HG02642 (cell line): ENCODE data around the gene SLC5A6.

ENCODE experiments used
- ATAC-seq: cut with Tn5 transposase; IDR thresholded peaks from one replicate; pipeline ENCODE4 v1.9.1; 2021; ENCODE audit warnings: mild to moderate bottlenecking; ENCODE audit not compliant: unreplicated experiment, poor library complexity

The SLC5A6 gene

GRCh38 chr2:27237341-27237945 lies 25.4 kb upstream of the SLC5A6 start:
- ATAC-seq: no peak

- ATAC-seq: no peak
These were observed 24.6 kb upstream of the SLC5A6 start for GRCh38 chr2:27236626-27237025.

- ATAC-seq: no peak
These were observed 24.1 kb upstream of the SLC5A6 start for GRCh38 chr2:27236136-27236535.

- no peak for ATAC-seq
These were observed 21.3 kb upstream of the SLC5A6 start for GRCh38 chr2:27233341-27233740.

GRCh38 chr2:27231921-27232320 lies 19.9 kb upstream of the SLC5A6 start:
- no peak for ATAC-seq

- ATAC-seq: no peak
These were observed 15.4 kb upstream of the SLC5A6 start for GRCh38 chr2:27227501-27227900.

GRCh38 chr2:27225526-27225925 lies 13.5 kb upstream of the SLC5A6 start:
- no peak for ATAC-seq

GRCh38 chr2:27223416-27223815 lies 11.3 kb upstream of the SLC5A6 start:
- no peak for ATAC-seq

- no peak for ATAC-seq
These were observed 10.3 kb upstream of the SLC5A6 start for GRCh38 chr2:27222407-27222806.

GRCh38 chr2:27221166-27221565 lies 9.1 kb upstream of the SLC5A6 start:
- no peak for ATAC-seq

DNA sequence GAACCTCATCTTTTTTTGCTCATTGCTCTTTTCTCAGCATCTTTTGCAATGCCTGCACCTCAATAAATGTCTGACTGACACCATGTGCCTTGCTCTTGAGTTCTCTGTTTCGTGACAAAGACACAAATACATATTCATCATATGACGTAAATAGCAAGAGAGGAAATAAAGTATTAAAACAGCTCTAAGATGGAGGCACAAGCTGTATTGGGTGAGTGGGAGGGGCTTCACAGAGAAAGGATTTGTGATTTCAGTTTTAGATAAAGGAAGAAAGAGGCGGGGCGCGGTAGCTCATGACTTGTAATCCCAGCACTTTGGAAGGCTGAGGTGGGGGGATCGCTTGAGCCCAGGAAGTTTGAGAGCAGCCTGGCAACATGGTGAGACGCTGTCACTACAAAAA lies 8.0 kb upstream of the SLC5A6 start:
- no peak for ATAC-seq

- ATAC-seq: no peak
These were observed 7.0 kb upstream of the SLC5A6 start for GRCh38 chr2:27219091-27219490.

DNA sequence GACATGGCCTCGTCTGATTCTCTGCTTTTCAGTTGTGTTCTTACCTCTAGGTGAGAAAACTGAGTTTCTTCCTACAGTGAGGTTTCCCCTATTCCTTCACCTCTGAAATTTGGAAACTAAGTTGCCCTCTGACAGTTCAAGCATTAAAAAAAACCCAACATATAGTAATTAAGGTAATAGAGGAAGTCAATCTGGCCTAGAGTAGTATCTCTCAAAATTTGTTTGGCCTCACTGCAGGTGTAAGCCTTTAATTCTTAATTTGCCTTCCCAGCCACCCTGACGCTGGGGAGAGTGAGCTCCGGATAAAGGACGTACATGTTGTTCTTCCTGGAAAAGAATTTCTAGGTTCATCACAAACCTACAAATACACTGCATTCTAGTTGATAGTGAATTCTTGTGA lies 6.5 kb upstream of the SLC5A6 start:
- ATAC-seq: no peak

GRCh38 chr2:27217173-27218121 lies 5.4 kb upstream of the SLC5A6 start, which contains the start of gene CAD:
CAD (plus strand) TSS chr2:27217369; CDS start chr2:27217552, 183 bp downstream.
- ATAC-seq: peak; percentile 90

GRCh38 chr2:27216416-27217137 lies 4.5 kb upstream of the SLC5A6 start:
- ATAC-seq: no peak

DNA sequence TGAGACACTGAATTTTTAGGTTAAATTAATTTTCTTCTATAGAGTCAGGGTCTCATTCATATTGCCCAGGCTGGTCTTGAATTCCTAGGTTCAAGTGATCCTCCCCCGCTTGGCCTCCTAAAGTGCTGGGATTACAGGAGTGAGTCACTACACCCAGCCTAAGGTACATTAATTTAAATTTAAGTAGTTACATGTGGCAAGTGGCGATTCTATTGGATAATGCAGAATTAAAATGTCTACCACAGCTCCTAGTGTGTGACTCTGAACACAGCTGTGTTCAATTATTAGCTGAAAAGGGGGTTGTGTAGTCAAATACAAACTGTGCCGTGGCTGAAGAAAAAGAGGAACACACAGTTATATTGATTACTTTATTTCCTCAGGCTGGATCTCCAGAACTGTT lies 2.9 kb upstream of the SLC5A6 start:
- no peak for ATAC-seq

GRCh38 chr2:27212626-27213471 lies 781 bp upstream of the SLC5A6 start:
- ATAC-seq: no peak

- ATAC-seq: peak; percentile 20
These were observed 676 bp downstream of the SLC5A6 start for GRCh38 chr2:27211241-27211942.

DNA sequence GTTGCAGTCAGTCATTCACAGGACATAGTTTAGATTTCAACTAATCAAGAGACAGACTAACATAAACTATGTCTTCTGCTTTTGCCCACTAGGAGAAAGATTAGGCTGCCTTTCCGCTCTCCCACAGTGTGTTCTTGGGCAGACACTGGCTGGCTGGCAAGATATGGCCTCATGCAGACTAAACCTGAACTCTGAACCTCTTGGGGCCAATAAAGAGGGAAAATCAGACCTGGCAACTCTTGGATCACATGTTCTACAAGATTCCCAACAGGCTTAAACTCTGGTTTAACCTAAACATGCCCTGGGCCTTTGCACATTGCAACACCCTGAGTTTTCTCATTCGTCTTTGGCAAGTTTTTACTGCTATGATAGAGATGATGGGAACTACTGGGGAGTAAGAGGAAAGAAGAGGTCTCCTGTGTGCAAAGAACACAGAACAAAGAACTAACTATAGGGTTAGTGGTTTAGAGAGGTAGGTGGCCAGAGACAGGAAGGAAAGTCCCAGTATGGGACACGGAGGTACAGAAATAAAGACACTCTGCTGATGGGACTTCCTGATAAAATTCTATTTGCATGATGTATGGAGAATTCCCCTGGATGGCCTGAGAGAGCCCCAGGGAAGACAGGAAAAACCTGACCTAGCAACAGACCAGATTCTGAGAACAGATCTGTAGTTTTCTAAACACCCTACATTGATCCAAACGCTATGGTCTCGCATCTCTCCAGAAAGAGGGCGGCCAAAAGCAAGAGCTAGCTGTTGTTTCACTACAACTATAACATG lies 2.3 kb downstream of the SLC5A6 start:
- no peak for ATAC-seq
